Lower leg skin (tissue), 3 donors: ENCODE measurements around the gene CHST15.

ENCODE experiments used
- POLR2A ChIP-seq, 2 donors: fragments of 450-650 bp; IDR thresholded peaks; one replicate each; pipeline ENCODE4 v1.6.1; 2016 to 2017; ENCODE audit warnings: antibody characterized with exemption in 2 of 2, mild to moderate bottlenecking in 1 of 2, moderate library complexity in 1 of 2
- TF ChIP-seq, protein P1 (sequence below), 3 donors: fragments of 450-650 bp; IDR thresholded peaks; one replicate each; pipeline ENCODE4 v1.5.1; 2016; ENCODE audit warnings: antibody characterized with exemption in 3 of 3, mild to moderate bottlenecking in 3 of 3, moderate library complexity in 2 of 3

DNA sequence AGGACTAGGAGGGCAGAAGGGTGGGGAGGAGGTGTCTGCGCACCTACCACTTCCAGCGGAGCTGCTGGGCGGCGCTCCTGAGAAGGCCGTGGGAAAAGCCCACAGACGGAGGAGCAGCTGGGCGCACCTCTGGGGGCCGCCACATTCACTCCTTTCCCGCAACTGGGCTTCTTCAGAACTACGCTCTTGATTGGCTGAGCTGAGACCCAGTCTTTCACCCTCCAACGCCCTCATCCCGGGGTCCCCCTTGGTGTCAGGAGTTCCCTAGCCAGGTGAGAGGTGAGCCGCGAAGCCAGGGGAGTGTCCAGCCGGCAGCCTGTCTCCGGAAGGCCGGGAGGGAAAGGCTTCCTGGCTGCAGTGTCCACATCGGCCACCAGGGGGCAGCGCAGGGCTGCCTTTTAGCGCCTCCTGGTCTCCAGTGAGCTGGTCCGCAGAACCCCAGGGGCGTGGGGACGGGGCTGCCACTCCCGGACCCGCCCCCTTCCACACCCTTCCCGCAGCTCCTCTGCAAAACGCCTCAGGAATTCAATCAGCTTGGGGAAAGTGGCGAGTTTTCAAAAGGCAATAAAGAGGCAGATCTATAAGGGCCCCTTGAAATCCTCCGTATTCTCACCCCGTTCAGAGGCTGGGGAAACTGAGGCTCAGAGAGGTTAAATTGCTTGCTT is 98.8 kb downstream of the CHST15 start:
- TF ChIP-seq POLR2A (IDR thresholded peaks at IDR 0.05) = no peak
- TF ChIP-seq, protein P1, sequence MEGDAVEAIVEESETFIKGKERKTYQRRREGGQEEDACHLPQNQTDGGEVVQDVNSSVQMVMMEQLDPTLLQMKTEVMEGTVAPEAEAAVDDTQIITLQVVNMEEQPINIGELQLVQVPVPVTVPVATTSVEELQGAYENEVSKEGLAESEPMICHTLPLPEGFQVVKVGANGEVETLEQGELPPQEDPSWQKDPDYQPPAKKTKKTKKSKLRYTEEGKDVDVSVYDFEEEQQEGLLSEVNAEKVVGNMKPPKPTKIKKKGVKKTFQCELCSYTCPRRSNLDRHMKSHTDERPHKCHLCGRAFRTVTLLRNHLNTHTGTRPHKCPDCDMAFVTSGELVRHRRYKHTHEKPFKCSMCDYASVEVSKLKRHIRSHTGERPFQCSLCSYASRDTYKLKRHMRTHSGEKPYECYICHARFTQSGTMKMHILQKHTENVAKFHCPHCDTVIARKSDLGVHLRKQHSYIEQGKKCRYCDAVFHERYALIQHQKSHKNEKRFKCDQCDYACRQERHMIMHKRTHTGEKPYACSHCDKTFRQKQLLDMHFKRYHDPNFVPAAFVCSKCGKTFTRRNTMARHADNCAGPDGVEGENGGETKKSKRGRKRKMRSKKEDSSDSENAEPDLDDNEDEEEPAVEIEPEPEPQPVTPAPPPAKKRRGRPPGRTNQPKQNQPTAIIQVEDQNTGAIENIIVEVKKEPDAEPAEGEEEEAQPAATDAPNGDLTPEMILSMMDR (IDR thresholded peaks at IDR 0.05) = peak in 1 of 3 donors; percentile 96
